LNCAP (cell line): Measurements from ENCODE around the gene VN1R5.

Experiments
- TF ChIP-seq, protein P1 (sequence below): fragments of 450-650 bp; IDR thresholded peaks from 2 replicates; pipeline ENCODE4 v1.5.1; 2017; ENCODE audit warnings: mild to moderate bottlenecking

Gene VN1R5

DNA sequence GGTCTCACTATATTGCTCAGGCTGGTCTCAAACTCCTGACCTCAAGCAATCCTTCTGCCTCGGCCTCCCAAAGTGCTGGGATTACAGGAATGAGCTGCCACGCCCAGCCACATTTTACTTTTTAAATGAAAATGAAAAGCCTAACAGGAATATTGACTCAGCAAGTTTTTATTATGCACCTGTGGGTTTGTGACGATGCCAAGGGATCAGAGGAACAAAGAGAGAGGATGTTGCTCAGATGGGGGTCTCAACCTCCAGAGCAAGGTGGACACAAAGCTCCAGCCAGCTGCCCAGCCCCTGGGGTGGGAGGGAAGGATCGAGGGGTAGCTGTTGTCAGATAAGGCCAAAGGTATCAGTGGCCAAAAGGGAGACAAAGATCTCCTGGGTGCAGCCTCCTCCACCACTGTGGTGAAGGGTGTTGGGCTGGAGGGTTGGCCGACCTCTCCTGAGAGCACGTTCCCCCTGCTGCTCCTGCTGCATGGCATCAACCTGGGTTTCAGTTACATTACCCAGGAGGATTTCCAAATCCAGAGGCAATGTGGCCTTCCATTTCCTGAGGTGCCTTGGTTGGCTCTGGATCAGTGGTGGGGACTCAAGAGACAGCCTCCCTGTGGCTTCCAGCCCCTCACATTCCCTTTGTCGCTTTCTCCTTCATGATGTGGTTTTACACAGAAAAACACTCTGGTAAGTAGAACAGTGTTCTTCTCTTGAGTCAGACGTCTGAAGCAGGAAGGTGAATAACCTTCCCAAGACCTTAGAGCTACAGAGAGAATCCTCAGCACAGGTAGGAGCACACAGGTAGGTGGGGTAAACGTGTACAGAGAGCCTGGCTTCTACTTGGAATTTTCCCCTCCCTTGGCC lies 41.6 kb downstream of the VN1R5 start:
- TF ChIP-seq, protein P1, sequence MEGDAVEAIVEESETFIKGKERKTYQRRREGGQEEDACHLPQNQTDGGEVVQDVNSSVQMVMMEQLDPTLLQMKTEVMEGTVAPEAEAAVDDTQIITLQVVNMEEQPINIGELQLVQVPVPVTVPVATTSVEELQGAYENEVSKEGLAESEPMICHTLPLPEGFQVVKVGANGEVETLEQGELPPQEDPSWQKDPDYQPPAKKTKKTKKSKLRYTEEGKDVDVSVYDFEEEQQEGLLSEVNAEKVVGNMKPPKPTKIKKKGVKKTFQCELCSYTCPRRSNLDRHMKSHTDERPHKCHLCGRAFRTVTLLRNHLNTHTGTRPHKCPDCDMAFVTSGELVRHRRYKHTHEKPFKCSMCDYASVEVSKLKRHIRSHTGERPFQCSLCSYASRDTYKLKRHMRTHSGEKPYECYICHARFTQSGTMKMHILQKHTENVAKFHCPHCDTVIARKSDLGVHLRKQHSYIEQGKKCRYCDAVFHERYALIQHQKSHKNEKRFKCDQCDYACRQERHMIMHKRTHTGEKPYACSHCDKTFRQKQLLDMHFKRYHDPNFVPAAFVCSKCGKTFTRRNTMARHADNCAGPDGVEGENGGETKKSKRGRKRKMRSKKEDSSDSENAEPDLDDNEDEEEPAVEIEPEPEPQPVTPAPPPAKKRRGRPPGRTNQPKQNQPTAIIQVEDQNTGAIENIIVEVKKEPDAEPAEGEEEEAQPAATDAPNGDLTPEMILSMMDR: no peak

DNA sequence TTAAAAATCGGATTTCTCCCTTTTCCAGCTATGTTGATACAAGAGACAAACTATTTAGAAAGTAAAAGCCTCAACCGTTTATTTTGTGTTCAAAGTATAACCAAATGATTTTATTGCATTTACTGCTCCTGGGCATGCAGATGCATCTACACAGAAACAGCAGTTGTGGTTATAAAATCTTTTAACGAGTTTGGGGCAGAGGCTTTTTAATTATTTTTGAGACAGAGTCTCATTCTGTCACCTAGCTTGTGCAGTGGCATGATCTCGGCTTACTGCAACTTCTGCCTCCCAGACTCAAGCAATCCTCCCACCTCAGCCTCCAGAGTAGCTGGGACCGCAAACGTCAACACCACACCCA lies 42.2 kb downstream of the VN1R5 start:
- TF ChIP-seq, protein P1: no peak

DNA sequence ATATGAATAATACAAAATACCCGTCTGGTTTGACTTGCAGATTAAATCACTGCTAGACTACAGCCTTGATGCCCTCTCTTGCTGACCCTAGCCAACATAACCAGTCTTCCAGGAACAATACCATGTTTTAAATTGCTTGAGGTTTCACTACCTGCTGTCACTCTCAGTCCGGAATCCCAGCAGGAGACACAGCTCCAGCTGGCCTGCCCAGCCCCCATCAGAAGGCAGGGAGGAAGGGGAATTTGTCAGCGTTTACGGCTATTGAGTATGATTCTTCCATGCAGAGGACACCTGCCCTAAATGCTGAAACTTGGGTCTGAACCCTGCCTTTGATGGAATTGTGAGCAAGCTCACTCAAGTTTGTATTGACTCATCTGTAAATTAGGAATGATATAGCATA lies 42.8 kb downstream of the VN1R5 start:
- TF ChIP-seq, protein P1: no peak

DNA sequence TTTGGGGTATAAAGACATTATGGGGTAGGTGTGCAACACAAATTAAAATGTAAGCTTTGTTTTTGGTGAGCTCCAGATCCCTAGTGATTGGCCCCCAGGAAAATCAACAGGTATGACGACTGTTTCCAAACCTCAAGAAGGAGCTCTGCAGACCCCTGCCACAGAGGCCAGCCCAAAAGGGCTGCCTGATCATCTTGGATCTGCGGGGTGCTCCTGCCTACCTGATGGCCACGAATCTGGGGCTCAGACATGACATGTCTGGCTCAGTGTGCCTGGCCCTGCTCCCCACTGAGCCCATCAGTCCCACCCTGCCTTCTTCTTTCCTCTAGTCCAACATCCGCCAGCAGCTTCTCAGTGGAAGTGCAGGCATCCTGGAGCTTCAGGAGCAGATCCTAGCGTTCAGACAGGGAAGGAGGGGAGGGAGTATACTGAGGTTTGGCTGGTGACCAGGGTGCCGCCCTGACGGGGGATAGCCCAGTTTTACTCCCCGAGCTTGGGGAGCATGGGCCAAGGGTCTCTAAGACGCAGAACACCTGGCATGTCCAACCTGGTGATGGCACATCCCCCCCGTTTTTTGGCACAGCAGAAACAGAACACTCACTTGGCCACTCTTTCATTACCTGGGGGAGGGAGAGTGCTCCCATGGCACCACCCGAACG lies 44.0 kb downstream of the VN1R5 start:
- TF ChIP-seq, protein P1: no peak

DNA sequence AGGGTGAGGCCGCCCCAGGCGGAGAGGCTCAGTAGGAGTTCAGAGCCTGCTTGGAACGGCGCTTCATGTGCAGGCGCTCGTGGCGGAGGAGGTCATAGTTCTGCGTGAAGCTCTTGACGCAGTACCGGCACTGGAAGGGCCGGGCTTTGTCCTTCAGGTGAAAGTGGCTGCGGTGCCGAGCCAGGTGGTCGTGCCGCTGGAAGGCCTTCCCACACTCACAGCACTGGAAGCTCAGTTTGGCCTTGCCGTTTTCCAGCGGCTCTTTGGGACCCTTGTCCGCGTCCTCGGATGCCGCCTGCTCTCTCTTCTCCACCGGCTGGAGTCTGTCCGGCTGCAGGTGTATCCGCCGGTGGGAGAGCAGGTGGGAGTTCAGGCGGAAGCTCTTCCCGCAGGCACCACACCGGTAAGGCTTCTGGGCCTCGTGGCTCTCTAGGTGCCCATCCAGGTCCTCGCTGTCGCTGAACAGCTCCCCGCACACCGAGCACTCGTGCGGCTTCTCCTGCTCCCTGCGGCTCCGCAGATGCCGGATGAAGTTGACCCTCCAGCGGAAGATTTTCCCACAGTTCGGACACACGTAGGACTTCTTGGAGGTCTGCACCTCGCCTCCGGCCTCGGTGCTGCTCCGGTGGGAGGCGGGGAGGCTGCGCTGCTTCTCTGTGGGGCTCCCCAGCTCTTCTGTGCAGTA lies 44.8 kb downstream of the VN1R5 start:
- TF ChIP-seq, protein P1: no peak

DNA sequence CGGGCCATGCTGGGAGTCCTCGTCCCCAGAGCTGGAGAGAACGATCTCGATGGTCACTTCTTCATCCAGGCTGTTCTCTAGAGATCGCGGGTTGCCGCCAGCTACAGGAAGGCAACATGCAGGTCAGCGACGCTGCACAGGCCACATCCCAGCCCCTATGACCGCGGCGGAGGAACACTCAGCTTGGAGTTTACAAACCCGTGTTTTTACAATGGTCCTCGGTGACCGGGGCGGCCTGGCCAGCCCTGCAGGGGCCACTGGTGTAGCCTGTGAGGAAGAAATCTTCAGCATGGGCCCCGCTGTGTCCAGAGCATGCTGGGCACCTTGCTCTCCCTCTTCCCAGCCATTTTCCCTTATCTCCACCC lies 45.3 kb downstream of the VN1R5 start:
- TF ChIP-seq, protein P1: no peak

DNA sequence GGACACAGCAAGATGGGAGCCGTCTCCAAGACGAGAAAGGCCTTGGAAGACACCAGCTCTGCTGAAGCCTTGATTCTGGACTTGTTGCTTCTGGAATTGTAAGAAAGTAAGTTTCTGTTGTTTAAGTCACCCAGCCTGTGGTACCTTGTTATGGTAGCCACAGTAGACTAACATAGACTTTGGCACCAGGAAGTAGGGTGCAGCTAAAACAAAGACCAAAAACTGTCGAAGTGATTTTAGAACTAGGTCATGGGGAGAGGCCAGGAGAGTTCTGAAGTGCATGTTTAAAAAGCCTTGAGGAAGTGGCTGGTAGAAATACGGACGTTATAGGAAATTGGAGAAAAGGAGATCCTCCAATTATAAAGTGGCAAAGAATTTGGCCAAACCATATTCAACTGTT lies 47.3 kb downstream of the VN1R5 start:
- TF ChIP-seq, protein P1: no peak
